ENCODE data around the gene RASSF8. TPM values are rescaled to one million over a fixed set of nuclear protein-coding genes. Genes with fewer than 3 reads are reported as not detected.
"Not testable (repeated sequence)": the region's sequence is repeated elsewhere in the genome, so short reads cannot be mapped to it uniquely, and the experiment has no call there.

RASSF8 gene
- polyA plus RNA-seq, 1 experiment, result 25.5 TPM

GRCh38 chr12:26054383-26054782, 95.9 kb downstream of the RASSF8 start:
- POLR2A ChIA-PET, result no interaction called here

GRCh38 chr12:26055087-26055486, 96.6 kb downstream of the RASSF8 start:
- CTCF ChIA-PET, result no interaction called here

More at GRCh38 chr12:26054383-26054782, 95.9 kb downstream of the RASSF8 start:
- DNase-seq (ENCODE audit: low read depth, low spot score), result no peak
- H3K9me3 ChIP-seq (ENCODE audit: control insufficient read depth, insufficient read depth, low read length), result no peaks in the 10 kb centered on the region
- CTCF ChIA-PET, result no interaction called here
- H3K27ac ChIP-seq (ENCODE audit: low read depth, low read length), result no peak overlapping the region
- no peak overlapping the region for H3K4me3 ChIP-seq (ENCODE audit: low read depth, low read length)
- TF ChIP-seq, protein P1, sequence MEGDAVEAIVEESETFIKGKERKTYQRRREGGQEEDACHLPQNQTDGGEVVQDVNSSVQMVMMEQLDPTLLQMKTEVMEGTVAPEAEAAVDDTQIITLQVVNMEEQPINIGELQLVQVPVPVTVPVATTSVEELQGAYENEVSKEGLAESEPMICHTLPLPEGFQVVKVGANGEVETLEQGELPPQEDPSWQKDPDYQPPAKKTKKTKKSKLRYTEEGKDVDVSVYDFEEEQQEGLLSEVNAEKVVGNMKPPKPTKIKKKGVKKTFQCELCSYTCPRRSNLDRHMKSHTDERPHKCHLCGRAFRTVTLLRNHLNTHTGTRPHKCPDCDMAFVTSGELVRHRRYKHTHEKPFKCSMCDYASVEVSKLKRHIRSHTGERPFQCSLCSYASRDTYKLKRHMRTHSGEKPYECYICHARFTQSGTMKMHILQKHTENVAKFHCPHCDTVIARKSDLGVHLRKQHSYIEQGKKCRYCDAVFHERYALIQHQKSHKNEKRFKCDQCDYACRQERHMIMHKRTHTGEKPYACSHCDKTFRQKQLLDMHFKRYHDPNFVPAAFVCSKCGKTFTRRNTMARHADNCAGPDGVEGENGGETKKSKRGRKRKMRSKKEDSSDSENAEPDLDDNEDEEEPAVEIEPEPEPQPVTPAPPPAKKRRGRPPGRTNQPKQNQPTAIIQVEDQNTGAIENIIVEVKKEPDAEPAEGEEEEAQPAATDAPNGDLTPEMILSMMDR (IDR thresholded peaks at IDR 0.05; ENCODE audit: low read depth, low read length), result no peak
- H3K27me3 ChIP-seq (ENCODE audit: control insufficient read depth, insufficient read depth, low read length), result no peaks in the 10 kb centered on the region

GRCh38 chr12:26056335-26056734, 97.9 kb downstream of the RASSF8 start:
- H3K27me3 ChIP-seq (ENCODE audit: control insufficient read depth, insufficient read depth, low read length), result no peaks in the 10 kb centered on the region
- ChIA-PET CTCF (interaction anchor here (1.0 to 1.3 kb wide), 4 partner anchors 41 to 669 kb away, joined by 3 read pairs; no protein-coding TSS in a partner anchor), POLR2A (no interaction called here)
- H3K27ac ChIP-seq (ENCODE audit: low read depth, low read length), result no peak overlapping the region
- no peak for DNase-seq (ENCODE audit: low read depth, low spot score)
- H3K4me3 ChIP-seq (ENCODE audit: low read depth, low read length), result no peak overlapping the region
- H3K9me3 ChIP-seq (ENCODE audit: control insufficient read depth, insufficient read depth, low read length), result no peaks in the 10 kb centered on the region
- TF ChIP-seq, protein P1 (IDR thresholded peaks at IDR 0.05; ENCODE audit: low read depth, low read length), result no peak

More at GRCh38 chr12:26055087-26055486, 96.6 kb downstream of the RASSF8 start:
- DNase-seq (ENCODE audit: low read depth, low spot score), result no peak
- no peak overlapping the region for H3K27ac ChIP-seq (ENCODE audit: low read depth, low read length)
- TF ChIP-seq, protein P1 (IDR thresholded peaks at IDR 0.05; ENCODE audit: low read depth, low read length), result no peak
- no peak overlapping the region for H3K4me3 ChIP-seq (ENCODE audit: low read depth, low read length)
- no peaks in the 10 kb centered on the region for H3K9me3 ChIP-seq (ENCODE audit: control insufficient read depth, insufficient read depth, low read length)
- H3K27me3 ChIP-seq (ENCODE audit: control insufficient read depth, insufficient read depth, low read length), result no peaks in the 10 kb centered on the region
- POLR2A ChIA-PET, result no interaction called here

DNA sequence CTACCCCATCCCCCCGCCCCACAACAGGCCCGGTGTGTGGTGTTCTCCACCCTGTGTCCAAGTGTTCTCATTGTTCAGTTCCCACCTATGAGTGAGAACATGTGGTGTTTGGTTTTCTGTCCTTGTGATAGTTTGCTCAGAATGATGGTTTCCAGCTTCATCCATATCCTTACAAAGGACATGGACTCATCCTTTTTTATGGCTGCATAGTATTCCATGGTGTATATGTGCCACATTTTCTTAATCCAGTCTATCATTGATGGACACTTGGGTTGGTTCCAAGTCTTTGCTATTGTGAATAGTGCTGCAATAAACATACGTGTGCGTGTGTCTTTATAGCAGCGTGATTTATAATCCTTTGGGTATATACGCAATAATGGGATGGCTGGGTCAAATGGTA, 98.8 kb downstream of the RASSF8 start:
- H3K27ac ChIP-seq (ENCODE audit: low read depth, low read length); POLR2A ChIA-PET; DNase-seq (ENCODE audit: low read depth, low spot score); H3K9me3 ChIP-seq (ENCODE audit: control insufficient read depth, insufficient read depth, low read length); H3K4me3 ChIP-seq (ENCODE audit: low read depth, low read length); H3K27me3 ChIP-seq (ENCODE audit: control insufficient read depth, insufficient read depth, low read length): not testable (repeated sequence)
- CTCF ChIA-PET, result interaction anchor here (1.0 to 1.2 kb wide), 2 partner anchors 40 to 595 kb away, joined by 3 read pairs; no protein-coding TSS in a partner anchor

DNA sequence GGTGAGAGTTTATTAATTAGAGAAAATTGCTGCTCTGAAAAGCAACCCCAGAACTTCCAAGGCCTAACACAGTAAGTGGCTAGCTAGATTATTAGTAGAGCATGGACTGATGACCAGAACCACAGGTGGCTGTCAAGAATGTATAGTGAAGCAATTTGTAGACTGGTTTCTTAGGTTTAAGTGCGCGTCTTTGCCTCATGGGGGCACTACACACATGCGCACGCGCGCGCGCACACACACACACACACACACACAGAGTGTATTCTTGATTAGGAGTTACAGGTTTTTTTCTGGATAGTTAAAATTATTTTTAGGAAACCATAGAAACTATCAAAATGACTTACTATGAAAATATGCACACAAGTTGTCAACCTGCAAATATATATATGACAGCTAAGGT, 99.8 kb downstream of the RASSF8 start:
- H3K27me3 ChIP-seq (ENCODE audit: control insufficient read depth, insufficient read depth, low read length), result no peaks in the 10 kb centered on the region
- no peak overlapping the region for H3K27ac ChIP-seq (ENCODE audit: low read depth, low read length)
- POLR2A ChIA-PET, result no interaction called here
- no peaks in the 10 kb centered on the region for H3K9me3 ChIP-seq (ENCODE audit: control insufficient read depth, insufficient read depth, low read length)
- TF ChIP-seq, protein P1 (IDR thresholded peaks at IDR 0.05; ENCODE audit: low read depth, low read length), result no peak; the same call in 1 of the 2 replicates
- H3K4me3 ChIP-seq (ENCODE audit: low read depth, low read length), result no peak overlapping the region
- DNase-seq (ENCODE audit: low read depth, low spot score), result no peak
- CTCF ChIA-PET, result interaction anchor here (1.0 kb wide), 1 partner anchor 61 kb away, joined by 3 read pairs; no protein-coding TSS in a partner anchor

Measured in AG04450 (cell line).